ENCODE results near the gene CHKA. TPM values are rescaled to one million over a fixed set of nuclear protein-coding genes. Genes with fewer than 3 reads are reported as not detected.

The CHKA gene
- total and polyA plus RNA-seq, 2 donors (not counting 3 experiments of a cell fraction or from before 2014, with no cell fraction given): 21.4 to 25.1 TPM

DNA sequence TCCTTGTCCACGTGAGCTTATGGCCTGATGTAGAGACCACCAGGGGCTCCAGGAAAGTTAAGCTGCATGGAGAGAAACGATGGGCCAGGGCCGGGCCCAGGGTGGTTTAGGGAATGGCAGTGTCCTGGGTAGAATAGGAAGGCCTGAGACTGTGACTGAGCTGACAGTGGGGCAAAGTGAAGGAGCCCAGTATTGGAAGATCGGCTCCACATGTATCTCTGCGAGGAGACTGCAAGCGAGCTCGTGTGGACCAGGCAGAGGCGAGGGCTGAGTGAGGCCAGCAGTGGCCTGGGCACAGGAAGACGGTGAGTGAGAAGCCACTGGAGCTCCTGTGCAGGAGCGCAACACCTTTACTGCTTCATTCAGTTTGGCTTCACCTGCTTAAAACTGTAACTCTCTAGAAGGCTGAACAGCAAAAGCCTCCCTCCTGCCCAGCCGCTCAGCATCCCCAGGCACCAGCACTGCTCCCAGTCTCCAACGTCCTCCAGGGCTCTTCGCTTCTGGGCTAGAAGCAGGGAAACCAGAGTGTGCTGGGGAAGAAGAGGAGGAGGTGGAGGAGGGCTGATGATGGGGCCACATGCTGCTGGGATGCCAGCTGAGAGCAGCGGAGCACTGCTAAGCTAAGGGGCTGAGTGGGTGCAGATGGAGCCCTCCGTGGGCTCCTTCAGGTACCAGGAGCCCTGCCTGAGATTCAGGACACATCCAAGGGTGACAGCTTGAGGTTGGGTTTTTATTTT lies 68.9 kb downstream of the CHKA start:
- DNase-seq (ENCODE audit: low read depth, low spot score) (no peak), FAIRE-seq (no peak)
- H3K9ac ChIP-seq (replicated peaks; ENCODE audit: extremely low read depth, insufficient read depth, low read length): no peak overlapping the region
- POLR2A ChIA-PET: no interaction called here
- intact Hi-C loops (cut with micrococcal nuclease): no loop called here
- no peaks in the 10 kb centered on the region for H4K20me1 ChIP-seq (replicated peaks; ENCODE audit: control insufficient read depth, extremely low read depth, insufficient read depth, low read length)
- dilution Hi-C loops (cut with MboI; ENCODE audit: extremely low pct_ligation_motif_present, low sequenced_read_pairs): no loop called here
- no peak overlapping the region for H2AFZ ChIP-seq (ENCODE audit: low read depth, low read length)
- TF ChIP-seq JUN (IDR thresholded peaks at IDR 0.05; ENCODE audit: borderline replicate concordance, insufficient read depth, insufficient read length, low read depth) (no peak), MYC (IDR thresholded peaks at IDR 0.05; ENCODE audit: low read depth, low read length) (no peak), FOS (IDR thresholded peaks at IDR 0.05; ENCODE audit: borderline replicate concordance, insufficient read depth, low read length) (no peak), POLR2AphosphoS5 (IDR thresholded peaks at IDR 0.05; ENCODE audit: insufficient read depth, low read depth, low read length) (no peak), GATA2 (IDR thresholded peaks at IDR 0.05; ENCODE audit: insufficient read depth, insufficient read length, low read depth, low read length) (no peak)
- TF ChIP-seq, protein P1, sequence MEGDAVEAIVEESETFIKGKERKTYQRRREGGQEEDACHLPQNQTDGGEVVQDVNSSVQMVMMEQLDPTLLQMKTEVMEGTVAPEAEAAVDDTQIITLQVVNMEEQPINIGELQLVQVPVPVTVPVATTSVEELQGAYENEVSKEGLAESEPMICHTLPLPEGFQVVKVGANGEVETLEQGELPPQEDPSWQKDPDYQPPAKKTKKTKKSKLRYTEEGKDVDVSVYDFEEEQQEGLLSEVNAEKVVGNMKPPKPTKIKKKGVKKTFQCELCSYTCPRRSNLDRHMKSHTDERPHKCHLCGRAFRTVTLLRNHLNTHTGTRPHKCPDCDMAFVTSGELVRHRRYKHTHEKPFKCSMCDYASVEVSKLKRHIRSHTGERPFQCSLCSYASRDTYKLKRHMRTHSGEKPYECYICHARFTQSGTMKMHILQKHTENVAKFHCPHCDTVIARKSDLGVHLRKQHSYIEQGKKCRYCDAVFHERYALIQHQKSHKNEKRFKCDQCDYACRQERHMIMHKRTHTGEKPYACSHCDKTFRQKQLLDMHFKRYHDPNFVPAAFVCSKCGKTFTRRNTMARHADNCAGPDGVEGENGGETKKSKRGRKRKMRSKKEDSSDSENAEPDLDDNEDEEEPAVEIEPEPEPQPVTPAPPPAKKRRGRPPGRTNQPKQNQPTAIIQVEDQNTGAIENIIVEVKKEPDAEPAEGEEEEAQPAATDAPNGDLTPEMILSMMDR (IDR thresholded peaks at IDR 0.05; ENCODE audit: extremely low read depth in 1 of 2, insufficient read depth in 1 of 2, low read depth in 1 of 2, low read length in 2 of 2): no peak
- TF ChIP-seq, protein P2, sequence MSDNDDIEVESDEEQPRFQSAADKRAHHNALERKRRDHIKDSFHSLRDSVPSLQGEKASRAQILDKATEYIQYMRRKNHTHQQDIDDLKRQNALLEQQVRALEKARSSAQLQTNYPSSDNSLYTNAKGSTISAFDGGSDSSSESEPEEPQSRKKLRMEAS (IDR thresholded peaks at IDR 0.05; ENCODE audit: insufficient read depth, insufficient read length): no peak
- H3K79me2 ChIP-seq (ENCODE audit: control insufficient read depth, insufficient read depth, low read length): no peaks in the 10 kb centered on the region
- H3K9me3 ChIP-seq (replicated peaks; ENCODE audit: control insufficient read depth, insufficient read depth, low read length): no peaks in the 10 kb centered on the region
- no peaks in the 10 kb centered on the region for H3K4me1 ChIP-seq (ENCODE audit: control insufficient read depth, extremely low read depth, insufficient read depth, low read length)
- peaks cover 4 to 39% of the 10 kb centered on the region in 2 experiments for H3K36me3 ChIP-seq (ENCODE audit: control insufficient read depth in 2 of 2, extremely low read depth in 1 of 2, insufficient read depth in 2 of 2, low read length in 2 of 2)
- no peak overlapping the region for H3K4me2 ChIP-seq (ENCODE audit: insufficient read depth, low read length)
- CTCF ChIA-PET: interaction anchor here (0.8 to 1.2 kb wide), 2 partner anchors 12 to 157 kb away, joined by 3 to 4 read pairs; no protein-coding TSS in a partner anchor
- no peaks in the 10 kb centered on the region for H3K9me1 ChIP-seq (replicated peaks; ENCODE audit: control insufficient read depth, extremely low read depth, insufficient read depth, low read length)
- H3K27me3 ChIP-seq (ENCODE audit: control insufficient read depth in 2 of 2, insufficient read depth in 2 of 2, low read length in 2 of 2): no peaks in the 10 kb centered on the region
- H3K4me3 ChIP-seq (replicated peaks in 1 of 3; ENCODE audit: insufficient read depth in 1 of 3, low read depth in 1 of 3, low read length in 3 of 3): no peak overlapping the region
- H3K27ac ChIP-seq (ENCODE audit: insufficient read depth, low read depth, low read length): no peak overlapping the region
- no TSS peak for BruUV-seq (replicated peaks)

All from endothelial cell of umbilical vein (primary cell).